DND-41 (cell line): ENCODE data around the gene COLEC12.

Experiments used
- EZH2 ChIP-seq: IDR thresholded peaks from 3 replicates; pipeline ENCODE4 v1.6.1; 2012; ENCODE audit warnings: borderline replicate concordance, low read depth, mild to moderate bottlenecking, moderate library complexity, low read length, inconsistent platforms; ENCODE audit not compliant: severe bottlenecking
- TF ChIP-seq, protein P1 (sequence below): IDR thresholded peaks from 2 replicates; pipeline ENCODE4 v1.5.1; 2012; ENCODE audit warnings: borderline replicate concordance, low read length, moderate library complexity, mild to moderate bottlenecking; ENCODE audit not compliant: poor library complexity, severe bottlenecking; ENCODE audit errors: extremely low read depth

- TF ChIP-seq, protein P1, sequence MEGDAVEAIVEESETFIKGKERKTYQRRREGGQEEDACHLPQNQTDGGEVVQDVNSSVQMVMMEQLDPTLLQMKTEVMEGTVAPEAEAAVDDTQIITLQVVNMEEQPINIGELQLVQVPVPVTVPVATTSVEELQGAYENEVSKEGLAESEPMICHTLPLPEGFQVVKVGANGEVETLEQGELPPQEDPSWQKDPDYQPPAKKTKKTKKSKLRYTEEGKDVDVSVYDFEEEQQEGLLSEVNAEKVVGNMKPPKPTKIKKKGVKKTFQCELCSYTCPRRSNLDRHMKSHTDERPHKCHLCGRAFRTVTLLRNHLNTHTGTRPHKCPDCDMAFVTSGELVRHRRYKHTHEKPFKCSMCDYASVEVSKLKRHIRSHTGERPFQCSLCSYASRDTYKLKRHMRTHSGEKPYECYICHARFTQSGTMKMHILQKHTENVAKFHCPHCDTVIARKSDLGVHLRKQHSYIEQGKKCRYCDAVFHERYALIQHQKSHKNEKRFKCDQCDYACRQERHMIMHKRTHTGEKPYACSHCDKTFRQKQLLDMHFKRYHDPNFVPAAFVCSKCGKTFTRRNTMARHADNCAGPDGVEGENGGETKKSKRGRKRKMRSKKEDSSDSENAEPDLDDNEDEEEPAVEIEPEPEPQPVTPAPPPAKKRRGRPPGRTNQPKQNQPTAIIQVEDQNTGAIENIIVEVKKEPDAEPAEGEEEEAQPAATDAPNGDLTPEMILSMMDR: no peak
- no peak for TF ChIP-seq EZH2
Measured at GRCh38 chr18:326846-327245, 173.7 kb downstream of the COLEC12 start.
